HepG2 (cell line): Measurements from ENCODE around the gene PNKP. TPM values are rescaled to one million over a fixed set of nuclear protein-coding genes. Genes with fewer than 3 reads are reported as not detected.

Experiments used
- BRD4 ChIP-seq: sonication (generic); formaldehyde crosslinking; IDR thresholded peaks from 2 replicates; pipeline ENCODE4 v1.4.0; 2020; ENCODE audit warnings: missing genetic modification reagents
- CENPBD1 ChIP-seq: sonication (generic); formaldehyde crosslinking; IDR thresholded peaks from 2 replicates; pipeline ENCODE4 v1.8.0; 2022; ENCODE audit warnings: missing genetic modification reagents, low read depth, mild to moderate bottlenecking, borderline replicate concordance
- FIP1L1 ChIP-seq: fragments of 200-400 bp; formaldehyde crosslinking; IDR thresholded peaks from 2 replicates; pipeline ENCODE4 v1.6.1; 2018; ENCODE audit warnings: low read depth, mild to moderate bottlenecking, low read length, moderate library complexity, borderline replicate concordance; ENCODE audit not compliant: insufficient read depth
- HDAC2 ChIP-seq: sonication (generic); formaldehyde crosslinking; IDR thresholded peaks from 2 replicates; pipeline ENCODE4 v1.4.0; 2020; ENCODE audit warnings: missing genetic modification reagents
- LBX2 ChIP-seq: sonication (generic); formaldehyde crosslinking; IDR thresholded peaks from 2 replicates; pipeline ENCODE4 v1.5.0; 2020; ENCODE audit warnings: missing genetic modification reagents, mild to moderate bottlenecking, borderline replicate concordance
- NFKBIZ ChIP-seq: IDR thresholded peaks from 2 replicates; pipeline ENCODE4 v1.6.1; 2018; ENCODE audit warnings: missing genetic modification reagents, missing compliant biosample characterization
- RAD51 ChIP-seq: fragments of 450-650 bp; IDR thresholded peaks from 2 replicates; pipeline ENCODE4 v1.6.1; 2016; ENCODE audit warnings: borderline replicate concordance
- RARA ChIP-seq: IDR thresholded peaks from 2 replicates; pipeline ENCODE4 v1.6.1; 2016; ENCODE audit warnings: missing genetic modification reagents, missing compliant biosample characterization
- SMAD3 ChIP-seq: sonication (generic); formaldehyde crosslinking; IDR thresholded peaks from 2 replicates; pipeline ENCODE4 v1.4.0; 2020; ENCODE audit warnings: missing genetic modification reagents
- ZBTB7B ChIP-seq: sonication (generic); formaldehyde crosslinking; IDR thresholded peaks from 2 replicates; pipeline ENCODE4 v1.4.0; 2020; ENCODE audit warnings: missing genetic modification reagents
- ZGPAT ChIP-seq: IDR thresholded peaks from 2 replicates; pipeline ENCODE4 v1.6.1; 2016; ENCODE audit warnings: mild to moderate bottlenecking
- ZNF160 ChIP-seq: sonication (generic); formaldehyde crosslinking; IDR thresholded peaks from 2 replicates; pipeline ENCODE4 v1.8.0; 2022; ENCODE audit warnings: mild to moderate bottlenecking, inconsistent platforms, missing genetic modification reagents
- ZNF256 ChIP-seq: sonication (generic); formaldehyde crosslinking; conservative IDR thresholded peaks from 2 replicates; pipeline ENCODE4 v1.4.0; 2020; ENCODE audit warnings: missing genetic modification reagents
- ZNF724P ChIP-seq: sonication (generic); formaldehyde crosslinking; IDR thresholded peaks from 2 replicates; pipeline ENCODE4 v1.8.0; 2022; ENCODE audit warnings: missing genetic modification reagents, borderline replicate concordance
- ZSCAN20 ChIP-seq: sonication (generic); formaldehyde crosslinking; IDR thresholded peaks from 2 replicates; pipeline ENCODE4 v1.4.0; 2020; ENCODE audit warnings: missing genetic modification reagents, mild to moderate bottlenecking, borderline replicate concordance
- polyA plus RNA-seq, 8 experiments: library from polyadenylated mRNA; depleted of rRNA in 3 of 8; stranded (reverse) in 7 of 8; unstranded in 1 of 8; fragments of >200 nt; fragmentation: Illumina TruSeq in 4 of 8; extraction: Trizol in 4 of 8; gene quantifications; 2 replicates each; pipeline versions ENCODE4 v1.2.1 to v1.2.3, GENCODE V29; 2011 to 2016; ENCODE audit warnings: low read depth in 4 of 8, missing spikeins in 1 of 8, mixed read lengths in 1 of 8; ENCODE audit not compliant: insufficient read depth in 1 of 8
- total RNA-seq, 5 experiments: library from RNA; depleted of rRNA; stranded (reverse); fragments of >200 nt; fragmentation: Illumina TruSeq; extraction: Trizol; gene quantifications; 2 replicates each; pipeline ENCODE4 v1.2.3, GENCODE V29; 2016; ENCODE audit warnings: low read depth in 1 of 5
- TF ChIP-seq, protein P1 (sequence below): sonication (generic); formaldehyde crosslinking; IDR thresholded peaks from 2 replicates; pipeline ENCODE4 v1.4.0; 2020; ENCODE audit warnings: missing genetic modification reagents, borderline replicate concordance
- TF ChIP-seq, protein P2 (sequence below), 2 experiments: sonication (generic) in 1 of 2; formaldehyde crosslinking in 1 of 2; IDR thresholded peaks; 2 replicates each; pipeline versions ENCODE4 v1.6.1 to v1.9.0; 2014 to 2022; ENCODE audit warnings: antibody characterized with exemption in 1 of 2, borderline replicate concordance in 1 of 2, inconsistent platforms in 1 of 2, low read depth in 1 of 2, missing genetic modification reagents in 1 of 2

Gene PNKP
- total and polyA plus RNA-seq, 2 of the 13 experiments (the other 11 are each of a cell fraction or from before 2014, with no cell fraction given): 12.7 to 27.1 TPM

- TF ChIP-seq CENPBD1 (CRISPR knock-in tag): no peak
- TF ChIP-seq RARA (CRISPR knock-in tag): no peak
- TF ChIP-seq NFKBIZ (CRISPR knock-in tag): 0 out of 2 replicates have a peak, but pooled peaks have one; percentile 37
- no peak for TF ChIP-seq ZNF160 (CRISPR knock-in tag)
- no peak for TF ChIP-seq RAD51
- TF ChIP-seq ZNF256 (CRISPR knock-in tag): no peak
- TF ChIP-seq, protein P1, sequence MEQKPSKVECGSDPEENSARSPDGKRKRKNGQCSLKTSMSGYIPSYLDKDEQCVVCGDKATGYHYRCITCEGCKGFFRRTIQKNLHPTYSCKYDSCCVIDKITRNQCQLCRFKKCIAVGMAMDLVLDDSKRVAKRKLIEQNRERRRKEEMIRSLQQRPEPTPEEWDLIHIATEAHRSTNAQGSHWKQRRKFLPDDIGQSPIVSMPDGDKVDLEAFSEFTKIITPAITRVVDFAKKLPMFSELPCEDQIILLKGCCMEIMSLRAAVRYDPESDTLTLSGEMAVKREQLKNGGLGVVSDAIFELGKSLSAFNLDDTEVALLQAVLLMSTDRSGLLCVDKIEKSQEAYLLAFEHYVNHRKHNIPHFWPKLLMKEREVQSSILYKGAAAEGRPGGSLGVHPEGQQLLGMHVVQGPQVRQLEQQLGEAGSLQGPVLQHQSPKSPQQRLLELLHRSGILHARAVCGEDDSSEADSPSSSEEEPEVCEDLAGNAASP: no peak
- TF ChIP-seq BRD4 (CRISPR knock-in tag): no peak
- TF ChIP-seq ZSCAN20 (CRISPR knock-in tag): no peak
- no peak for TF ChIP-seq ZNF724P (CRISPR knock-in tag)
- TF ChIP-seq FIP1L1: no peak
- TF ChIP-seq LBX2 (CRISPR knock-in tag): no peak
- peak; percentile 68; the same call in 1 of the 2 replicates for TF ChIP-seq SMAD3 (CRISPR knock-in tag)
- peak; percentile 46 for TF ChIP-seq ZGPAT (CRISPR knock-in tag)
- TF ChIP-seq, protein P2, sequence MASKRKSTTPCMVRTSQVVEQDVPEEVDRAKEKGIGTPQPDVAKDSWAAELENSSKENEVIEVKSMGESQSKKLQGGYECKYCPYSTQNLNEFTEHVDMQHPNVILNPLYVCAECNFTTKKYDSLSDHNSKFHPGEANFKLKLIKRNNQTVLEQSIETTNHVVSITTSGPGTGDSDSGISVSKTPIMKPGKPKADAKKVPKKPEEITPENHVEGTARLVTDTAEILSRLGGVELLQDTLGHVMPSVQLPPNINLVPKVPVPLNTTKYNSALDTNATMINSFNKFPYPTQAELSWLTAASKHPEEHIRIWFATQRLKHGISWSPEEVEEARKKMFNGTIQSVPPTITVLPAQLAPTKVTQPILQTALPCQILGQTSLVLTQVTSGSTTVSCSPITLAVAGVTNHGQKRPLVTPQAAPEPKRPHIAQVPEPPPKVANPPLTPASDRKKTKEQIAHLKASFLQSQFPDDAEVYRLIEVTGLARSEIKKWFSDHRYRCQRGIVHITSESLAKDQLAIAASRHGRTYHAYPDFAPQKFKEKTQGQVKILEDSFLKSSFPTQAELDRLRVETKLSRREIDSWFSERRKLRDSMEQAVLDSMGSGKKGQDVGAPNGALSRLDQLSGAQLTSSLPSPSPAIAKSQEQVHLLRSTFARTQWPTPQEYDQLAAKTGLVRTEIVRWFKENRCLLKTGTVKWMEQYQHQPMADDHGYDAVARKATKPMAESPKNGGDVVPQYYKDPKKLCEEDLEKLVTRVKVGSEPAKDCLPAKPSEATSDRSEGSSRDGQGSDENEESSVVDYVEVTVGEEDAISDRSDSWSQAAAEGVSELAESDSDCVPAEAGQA (IDR thresholded peaks at IDR 0.05; ENCODE audit: low read depth): peak; percentile 95
- TF ChIP-seq, protein P2 (CRISPR knock-in tag; IDR thresholded peaks at IDR 0.05; ENCODE audit: borderline replicate concordance): no peak
- no peak; the same call in 1 of the 2 replicates for TF ChIP-seq HDAC2 (CRISPR knock-in tag)
- no peak for TF ChIP-seq ZBTB7B (CRISPR knock-in tag)
These were observed 49.3 kb downstream of the PNKP start, which contains the start of gene MED25 (continued) for GRCh38 chr19:49817964-49818648.
